ENCODE measurements around the gene MOXD1. TPM values are rescaled to one million over a fixed set of nuclear protein-coding genes. Genes with fewer than 3 reads are reported as not detected.

Gene MOXD1
- total RNA-seq, 1 experiment from 2014 or later = 5.0 TPM

DNA sequence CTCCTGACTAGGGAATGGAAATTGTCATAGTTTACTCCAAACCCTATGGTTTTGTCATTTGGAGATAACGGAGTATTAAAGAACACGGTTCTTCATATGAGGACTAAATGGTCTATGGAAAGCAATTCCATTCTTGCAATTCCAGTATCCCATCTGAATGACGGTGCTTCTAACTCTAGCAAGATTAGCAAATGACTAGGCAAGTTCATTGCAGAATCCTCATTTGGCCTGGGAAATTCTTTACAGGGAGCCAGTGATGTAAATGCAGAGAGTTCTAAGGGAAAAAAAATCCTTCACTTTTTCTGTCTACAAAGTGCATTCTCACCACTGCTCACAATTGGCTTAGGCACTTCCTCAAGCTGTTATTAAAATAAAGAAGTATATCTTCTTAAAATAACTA lies 111.5 kb downstream of the MOXD1 start:
- H3K27me3 ChIP-seq (ENCODE audit: low read length) = no peaks in the 10 kb centered on the region
- H3K9me3 ChIP-seq (ENCODE audit: low read length) = no peaks in the 10 kb centered on the region
- H4K20me1 ChIP-seq (ENCODE audit: low read length) = no peaks in the 10 kb centered on the region
- CTCF ChIA-PET = no interaction called here
- ATAC-seq = no peak
- H3K4me3 ChIP-seq (ENCODE audit: low read length) = no peak overlapping the region
- H3K9me2 ChIP-seq (replicated peaks; ENCODE audit: low read length) = no peaks in the 10 kb centered on the region
- POLR2A ChIA-PET (ENCODE audit: unreplicated experiment) = no interaction called here
- no TSS peak for BruUV-seq (replicated peaks)
- intact Hi-C loops (cut with micrococcal nuclease) = no loop called here
- H3K27ac ChIP-seq (ENCODE audit: low read length) = no peak overlapping the region
- H3K4me2 ChIP-seq (ENCODE audit: low read length) = no peak overlapping the region
- H3K9ac ChIP-seq (ENCODE audit: low read length) = no peak overlapping the region
- no peaks in the 10 kb centered on the region for H3K79me2 ChIP-seq (ENCODE audit: low read length)
- no peak overlapping the region for H2AFZ ChIP-seq (ENCODE audit: low read length)
- H3K4me1 ChIP-seq (ENCODE audit: insufficient read depth, low read length) = no peaks in the 10 kb centered on the region
- no peak for TF ChIP-seq EZH2phosphoT487 (IDR thresholded peaks at IDR 0.05; ENCODE audit: borderline replicate concordance, low read length)
- TF ChIP-seq, protein P1, sequence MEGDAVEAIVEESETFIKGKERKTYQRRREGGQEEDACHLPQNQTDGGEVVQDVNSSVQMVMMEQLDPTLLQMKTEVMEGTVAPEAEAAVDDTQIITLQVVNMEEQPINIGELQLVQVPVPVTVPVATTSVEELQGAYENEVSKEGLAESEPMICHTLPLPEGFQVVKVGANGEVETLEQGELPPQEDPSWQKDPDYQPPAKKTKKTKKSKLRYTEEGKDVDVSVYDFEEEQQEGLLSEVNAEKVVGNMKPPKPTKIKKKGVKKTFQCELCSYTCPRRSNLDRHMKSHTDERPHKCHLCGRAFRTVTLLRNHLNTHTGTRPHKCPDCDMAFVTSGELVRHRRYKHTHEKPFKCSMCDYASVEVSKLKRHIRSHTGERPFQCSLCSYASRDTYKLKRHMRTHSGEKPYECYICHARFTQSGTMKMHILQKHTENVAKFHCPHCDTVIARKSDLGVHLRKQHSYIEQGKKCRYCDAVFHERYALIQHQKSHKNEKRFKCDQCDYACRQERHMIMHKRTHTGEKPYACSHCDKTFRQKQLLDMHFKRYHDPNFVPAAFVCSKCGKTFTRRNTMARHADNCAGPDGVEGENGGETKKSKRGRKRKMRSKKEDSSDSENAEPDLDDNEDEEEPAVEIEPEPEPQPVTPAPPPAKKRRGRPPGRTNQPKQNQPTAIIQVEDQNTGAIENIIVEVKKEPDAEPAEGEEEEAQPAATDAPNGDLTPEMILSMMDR (conservative IDR thresholded peaks at IDR 0.05; ENCODE audit: low read depth, low read length) = no peak
- no peak for DNase-seq
- no peaks in the 10 kb centered on the region for H3K36me3 ChIP-seq (ENCODE audit: low read depth, low read length)
- H3F3A ChIP-seq (ENCODE audit: low read length, unreplicated experiment) = no peaks in the 10 kb centered on the region

DNA sequence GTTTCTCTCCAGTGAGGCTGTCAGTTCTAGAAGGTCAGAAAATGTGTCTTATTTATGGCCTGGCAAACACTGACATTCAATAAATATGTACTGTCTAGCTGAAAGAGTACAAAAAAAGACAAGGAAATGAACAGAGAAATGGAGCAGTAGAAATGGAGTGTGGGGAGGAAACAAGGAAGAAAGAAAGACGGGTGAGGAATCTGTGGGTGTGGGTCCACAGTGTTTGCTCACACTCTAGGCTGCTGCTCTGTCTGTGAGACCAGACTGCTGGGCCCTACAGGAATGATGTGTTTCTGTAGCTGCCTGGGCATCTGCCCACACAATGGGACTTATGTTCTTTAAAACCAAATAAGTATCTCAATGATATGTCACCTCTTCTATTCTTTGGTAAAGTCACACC lies 114.2 kb downstream of the MOXD1 start:
- Histone ChIP-seq H3F3A (ENCODE audit: low read length, unreplicated experiment) (no peaks in the 10 kb centered on the region), H3K9me3 (ENCODE audit: low read length) (no peaks in the 10 kb centered on the region), H3K4me3 (ENCODE audit: low read length) (no peak overlapping the region), H3K27ac (ENCODE audit: low read length) (no peak overlapping the region), H2AFZ (ENCODE audit: low read length) (no peak overlapping the region), H3K79me2 (ENCODE audit: low read length) (no peaks in the 10 kb centered on the region), H3K9me2 (replicated peaks; ENCODE audit: low read length) (no peaks in the 10 kb centered on the region), H3K36me3 (ENCODE audit: low read depth, low read length) (no peaks in the 10 kb centered on the region), H3K27me3 (ENCODE audit: low read length) (no peaks in the 10 kb centered on the region), H3K4me2 (ENCODE audit: low read length) (no peak overlapping the region), H3K9ac (ENCODE audit: low read length) (no peak overlapping the region), H4K20me1 (ENCODE audit: low read length) (no peaks in the 10 kb centered on the region), H3K4me1 (ENCODE audit: insufficient read depth, low read length) (no peaks in the 10 kb centered on the region)
- ChIA-PET POLR2A (ENCODE audit: unreplicated experiment) (no interaction called here), CTCF (no interaction called here)
- no peak for TF ChIP-seq EZH2 (IDR thresholded peaks at IDR 0.05; ENCODE audit: low read length, unreplicated experiment)
- TF ChIP-seq EZH2phosphoT487 (IDR thresholded peaks at IDR 0.05; ENCODE audit: borderline replicate concordance, low read length) = no peak
- TF ChIP-seq, protein P1 (conservative IDR thresholded peaks at IDR 0.05; ENCODE audit: low read depth, low read length) = no peak
- ATAC-seq (no peak), DNase-seq (no peak)
- no TSS peak for BruUV-seq (replicated peaks)
- intact Hi-C loops (cut with micrococcal nuclease) = no loop called here

DNA sequence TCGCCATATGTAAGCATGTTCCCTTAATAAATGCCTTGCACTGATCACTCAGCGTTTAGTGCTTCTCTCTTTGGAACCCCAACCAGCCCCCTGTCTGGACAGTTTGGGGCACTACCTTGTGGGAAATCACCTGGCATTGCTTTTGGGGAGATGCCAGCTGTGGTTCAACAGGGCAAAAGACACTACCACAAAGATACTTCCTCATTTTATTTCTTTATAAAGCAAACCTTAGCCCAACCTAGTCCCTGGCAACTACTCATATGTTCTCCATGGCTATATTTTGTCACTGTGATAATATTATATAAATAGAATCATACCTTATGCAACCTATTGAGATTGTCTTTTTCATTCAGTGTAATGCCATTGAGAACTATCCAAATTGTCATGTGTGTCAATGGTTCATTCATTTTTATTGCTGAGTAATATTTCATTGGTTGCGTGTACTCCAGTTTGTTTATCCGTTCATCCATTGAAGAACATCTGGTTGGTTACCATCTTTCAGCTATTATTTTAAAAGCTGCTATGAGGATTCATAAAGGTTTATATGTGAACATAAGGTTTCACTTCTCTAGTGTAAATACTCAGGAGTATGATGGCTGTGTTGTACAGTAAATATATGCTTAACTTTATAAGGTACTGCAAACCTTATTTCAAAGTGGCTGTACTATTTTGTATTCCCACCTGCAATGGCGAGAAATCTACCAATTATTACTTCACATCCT lies 114.8 kb downstream of the MOXD1 start:
- no TSS peak for BruUV-seq (replicated peaks)
- no peaks in the 10 kb centered on the region for H3K27me3 ChIP-seq (ENCODE audit: low read length)
- intact Hi-C loops (cut with micrococcal nuclease) = no loop called here
- H3K4me1 ChIP-seq (ENCODE audit: insufficient read depth, low read length) = no peaks in the 10 kb centered on the region
- H3F3A ChIP-seq (ENCODE audit: low read length, unreplicated experiment) = no peaks in the 10 kb centered on the region
- no peaks in the 10 kb centered on the region for H4K20me1 ChIP-seq (ENCODE audit: low read length)
- no peak overlapping the region for H3K9ac ChIP-seq (ENCODE audit: low read length)
- no peaks in the 10 kb centered on the region for H3K79me2 ChIP-seq (ENCODE audit: low read length)
- ChIA-PET CTCF (no interaction called here), POLR2A (ENCODE audit: unreplicated experiment) (no interaction called here)
- TF ChIP-seq EZH2 (IDR thresholded peaks at IDR 0.05; ENCODE audit: low read length, unreplicated experiment) (no peak), EZH2phosphoT487 (IDR thresholded peaks at IDR 0.05; ENCODE audit: borderline replicate concordance, low read length) (no peak)
- TF ChIP-seq, protein P1 (conservative IDR thresholded peaks at IDR 0.05; ENCODE audit: low read depth, low read length) = no peak
- ATAC-seq (no peak), DNase-seq (no peak)
- no peak overlapping the region for H3K4me3 ChIP-seq (ENCODE audit: low read length)
- H3K36me3 ChIP-seq (ENCODE audit: low read depth, low read length) = no peaks in the 10 kb centered on the region
- no peak overlapping the region for H2AFZ ChIP-seq (ENCODE audit: low read length)
- H3K27ac ChIP-seq (ENCODE audit: low read length) = no peak overlapping the region
- no peaks in the 10 kb centered on the region for H3K9me3 ChIP-seq (ENCODE audit: low read length)
- no peak overlapping the region for H3K4me2 ChIP-seq (ENCODE audit: low read length)
- no peaks in the 10 kb centered on the region for H3K9me2 ChIP-seq (replicated peaks; ENCODE audit: low read length)

All from PC-3 (cell line).